Measurements from ENCODE around the gene KLRF2.

Gene KLRF2

DNA sequence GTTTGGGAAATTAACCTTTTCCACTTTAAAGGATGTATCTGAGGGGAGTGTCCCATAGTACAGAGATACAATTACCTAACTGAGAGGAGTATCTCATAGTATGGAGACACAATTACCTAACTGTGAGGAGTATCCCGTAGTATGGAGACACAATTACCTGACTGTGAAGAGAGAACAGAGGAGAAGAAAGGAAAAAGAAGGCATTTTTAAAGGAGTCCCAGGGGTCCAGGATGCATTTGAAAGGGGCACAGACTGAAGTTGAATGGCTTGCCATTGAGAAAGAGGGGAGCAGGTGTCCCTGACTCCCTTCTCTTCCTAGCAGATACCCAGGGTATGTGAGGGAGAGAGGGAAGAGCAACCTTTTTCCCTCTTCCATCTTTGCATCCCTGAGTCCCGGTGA, 17.9 kb downstream of the KLRF2 start:
- H3K9me3 ChIP-seq (ENCODE audit: insufficient read depth, low read depth, low read length): no peaks in the 10 kb centered on the region; the same call in 1 of the 2 replicates
- H3K4me1 ChIP-seq (ENCODE audit: insufficient read depth, low read length, poor library complexity, severe bottlenecking): peaks cover 14% of the 10 kb centered on the region
- H3K4me3 ChIP-seq (ENCODE audit: low read length, poor library complexity, severe bottlenecking): no peak overlapping the region
- H3K9me2 ChIP-seq (replicated peaks; ENCODE audit: low read depth, low read length): no peaks in the 10 kb centered on the region
- H3K27me3 ChIP-seq (ENCODE audit: insufficient read depth, low read length, poor library complexity, severe bottlenecking): no peaks in the 10 kb centered on the region
- no peaks in the 10 kb centered on the region for H3K36me3 ChIP-seq (ENCODE audit: insufficient read depth, low read length)
- TF ChIP-seq, protein P1, sequence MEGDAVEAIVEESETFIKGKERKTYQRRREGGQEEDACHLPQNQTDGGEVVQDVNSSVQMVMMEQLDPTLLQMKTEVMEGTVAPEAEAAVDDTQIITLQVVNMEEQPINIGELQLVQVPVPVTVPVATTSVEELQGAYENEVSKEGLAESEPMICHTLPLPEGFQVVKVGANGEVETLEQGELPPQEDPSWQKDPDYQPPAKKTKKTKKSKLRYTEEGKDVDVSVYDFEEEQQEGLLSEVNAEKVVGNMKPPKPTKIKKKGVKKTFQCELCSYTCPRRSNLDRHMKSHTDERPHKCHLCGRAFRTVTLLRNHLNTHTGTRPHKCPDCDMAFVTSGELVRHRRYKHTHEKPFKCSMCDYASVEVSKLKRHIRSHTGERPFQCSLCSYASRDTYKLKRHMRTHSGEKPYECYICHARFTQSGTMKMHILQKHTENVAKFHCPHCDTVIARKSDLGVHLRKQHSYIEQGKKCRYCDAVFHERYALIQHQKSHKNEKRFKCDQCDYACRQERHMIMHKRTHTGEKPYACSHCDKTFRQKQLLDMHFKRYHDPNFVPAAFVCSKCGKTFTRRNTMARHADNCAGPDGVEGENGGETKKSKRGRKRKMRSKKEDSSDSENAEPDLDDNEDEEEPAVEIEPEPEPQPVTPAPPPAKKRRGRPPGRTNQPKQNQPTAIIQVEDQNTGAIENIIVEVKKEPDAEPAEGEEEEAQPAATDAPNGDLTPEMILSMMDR (conservative IDR thresholded peaks at IDR 0.05; ENCODE audit: low read length): no peak
- TF ChIP-seq EZH2phosphoT487 (IDR thresholded peaks at IDR 0.05; ENCODE audit: borderline replicate concordance): no peak
- H3K9ac ChIP-seq (ENCODE audit: low read depth, low read length, poor library complexity, severe bottlenecking): no peak overlapping the region
- no peaks in the 10 kb centered on the region; the same call in 1 of the 2 replicates for H3K79me2 ChIP-seq (ENCODE audit: insufficient read depth, low read length)
- 0 out of 2 replicates have a peak, but pooled peaks cover 2% of the 10 kb centered on the region for H3F3A ChIP-seq (ENCODE audit: low read depth)
- no peaks in the 10 kb centered on the region for H4K20me1 ChIP-seq (ENCODE audit: insufficient read depth, low read length, poor library complexity, severe bottlenecking)
- H2AFZ ChIP-seq (ENCODE audit: low read length): no peak overlapping the region
- no peak overlapping the region for H3K4me2 ChIP-seq (ENCODE audit: low read depth, low read length, poor library complexity, severe bottlenecking)

DNA sequence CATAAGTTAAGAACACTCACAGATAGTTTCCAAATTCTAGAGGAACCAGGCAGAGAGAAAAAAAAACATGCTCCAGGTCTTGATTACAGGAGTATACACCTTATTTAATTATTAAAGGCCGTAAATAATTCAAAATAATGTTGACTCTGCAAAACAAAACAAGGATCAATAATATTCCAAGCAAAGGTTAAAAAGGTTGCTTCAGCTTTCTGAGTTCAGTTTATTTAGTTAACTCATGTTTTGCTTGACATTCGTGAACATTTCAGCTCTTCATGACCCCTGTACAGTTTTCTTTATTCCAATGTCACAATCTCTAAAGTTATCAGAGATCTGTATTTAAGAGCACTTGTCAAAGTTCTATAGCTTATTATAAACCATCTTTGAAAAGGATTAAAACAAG, 19.6 kb downstream of the KLRF2 start:
- no peak overlapping the region for H2AFZ ChIP-seq (ENCODE audit: low read length)
- no peaks in the 10 kb centered on the region; the same call in 1 of the 2 replicates for H3K9me3 ChIP-seq (ENCODE audit: insufficient read depth, low read depth, low read length)
- H3K9ac ChIP-seq (ENCODE audit: low read depth, low read length, poor library complexity, severe bottlenecking): no peak overlapping the region
- H3K4me2 ChIP-seq (ENCODE audit: low read depth, low read length, poor library complexity, severe bottlenecking): no peak overlapping the region
- no peaks in the 10 kb centered on the region for H4K20me1 ChIP-seq (ENCODE audit: insufficient read depth, low read length, poor library complexity, severe bottlenecking)
- H3K4me3 ChIP-seq (ENCODE audit: low read length, poor library complexity, severe bottlenecking): no peak overlapping the region
- H3K9me2 ChIP-seq (replicated peaks; ENCODE audit: low read depth, low read length): no peaks in the 10 kb centered on the region
- H3K4me1 ChIP-seq (ENCODE audit: insufficient read depth, low read length, poor library complexity, severe bottlenecking): peaks cover 3% of the 10 kb centered on the region
- H3K27me3 ChIP-seq (ENCODE audit: insufficient read depth, low read length, poor library complexity, severe bottlenecking): no peaks in the 10 kb centered on the region
- no peaks in the 10 kb centered on the region for H3F3A ChIP-seq (ENCODE audit: low read depth)
- no peaks in the 10 kb centered on the region for H3K36me3 ChIP-seq (ENCODE audit: insufficient read depth, low read length)
- no peaks in the 10 kb centered on the region for H3K79me2 ChIP-seq (ENCODE audit: insufficient read depth, low read length)
- TF ChIP-seq, protein P1 (conservative IDR thresholded peaks at IDR 0.05; ENCODE audit: low read length): no peak
- TF ChIP-seq EZH2phosphoT487 (IDR thresholded peaks at IDR 0.05; ENCODE audit: borderline replicate concordance): no peak

GRCh38 chr12:9902539-9903228, 21.4 kb downstream of the KLRF2 start:
- peaks cover 16% of the 10 kb centered on the region for H3K4me1 ChIP-seq (ENCODE audit: insufficient read depth, low read length, poor library complexity, severe bottlenecking)
- H3K9me2 ChIP-seq (replicated peaks; ENCODE audit: low read depth, low read length): no peaks in the 10 kb centered on the region
- no peak overlapping the region for H3K9ac ChIP-seq (ENCODE audit: low read depth, low read length, poor library complexity, severe bottlenecking)
- TF ChIP-seq EZH2phosphoT487 (IDR thresholded peaks at IDR 0.05; ENCODE audit: borderline replicate concordance): no peak
- TF ChIP-seq, protein P1 (conservative IDR thresholded peaks at IDR 0.05; ENCODE audit: low read length): no peak
- no peaks in the 10 kb centered on the region for H3K36me3 ChIP-seq (ENCODE audit: insufficient read depth, low read length)
- no peak overlapping the region for H3K4me2 ChIP-seq (ENCODE audit: low read depth, low read length, poor library complexity, severe bottlenecking)
- no peaks in the 10 kb centered on the region for H3K79me2 ChIP-seq (ENCODE audit: insufficient read depth, low read length)
- no peaks in the 10 kb centered on the region; the same call in 1 of the 2 replicates for H3K9me3 ChIP-seq (ENCODE audit: insufficient read depth, low read depth, low read length)
- no peaks in the 10 kb centered on the region for H3K27me3 ChIP-seq (ENCODE audit: insufficient read depth, low read length, poor library complexity, severe bottlenecking)
- H2AFZ ChIP-seq (ENCODE audit: low read length): no peak overlapping the region
- H4K20me1 ChIP-seq (ENCODE audit: insufficient read depth, low read length, poor library complexity, severe bottlenecking): no peaks in the 10 kb centered on the region
- no peaks in the 10 kb centered on the region for H3F3A ChIP-seq (ENCODE audit: low read depth)
- no peak overlapping the region for H3K4me3 ChIP-seq (ENCODE audit: low read length, poor library complexity, severe bottlenecking)
